ENCODE results near the gene RPL41. TPM values are rescaled to one million over a fixed set of nuclear protein-coding genes. Genes with fewer than 3 reads are reported as not detected.

RPL41 gene
- total and polyA plus RNA-seq, 5 donors: 2,026 to 2,505 (median 2,284) TPM

DNA sequence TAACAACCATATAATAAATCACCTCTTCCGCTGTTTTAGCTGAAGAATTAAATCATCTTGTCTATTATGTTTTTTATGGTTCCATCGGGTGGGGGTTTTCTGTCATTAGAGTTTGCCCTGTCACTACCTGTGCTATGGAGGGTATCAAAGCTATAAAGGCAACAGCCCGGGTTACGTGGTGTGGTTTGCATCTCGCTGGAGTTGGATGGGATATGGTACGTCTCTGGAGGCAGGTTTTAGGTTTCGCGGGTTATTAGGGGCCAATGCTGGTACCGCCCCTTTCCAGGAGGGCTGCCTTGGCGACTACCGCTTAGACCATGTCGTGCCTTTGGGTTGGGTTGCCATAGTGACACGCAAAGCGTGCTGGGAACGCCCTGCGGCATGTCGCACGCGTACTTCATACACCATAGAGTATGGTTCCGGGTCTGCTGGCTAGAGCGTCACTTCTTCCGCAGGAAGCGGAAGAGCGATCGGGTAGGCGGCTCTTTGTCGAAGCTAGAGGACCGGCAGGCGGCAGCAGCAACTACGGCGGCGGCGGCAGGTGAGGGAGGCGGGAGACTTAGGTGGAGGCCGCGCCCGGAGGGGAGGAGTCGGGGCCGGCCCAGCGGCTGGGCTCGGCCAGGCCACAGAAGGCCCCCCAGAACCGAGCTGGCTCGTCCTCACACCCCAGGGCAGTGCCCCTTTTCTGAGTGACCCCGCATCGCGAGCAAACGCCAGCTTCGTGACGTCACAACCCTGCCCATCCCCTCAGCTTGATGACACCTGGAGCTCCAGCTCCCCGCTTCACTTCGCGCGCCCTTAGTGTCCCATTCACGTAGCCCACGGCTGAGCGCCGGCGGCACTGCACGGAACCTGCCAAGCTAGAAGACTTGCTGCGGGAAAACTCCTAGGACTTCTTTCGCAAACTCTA, 1.6 kb downstream of the RPL41 start, which contains the start of gene ZC3H10:
Gene ZC3H10 (plus strand): TSS at position 489 of the 910 bp plus-strand sequence. CDS start 2,297 bp downstream, outside the sequence.
- under 1% methylated on average over 61 of the region's 61 CpGs for WGBS
- Histone ChIP-seq H3K4me1 (ENCODE audit: control insufficient read depth, insufficient read depth, low read length) (peaks cover 6% of the 10 kb centered on the region), H3K4me3 (ENCODE audit: low read length) (peak within 1 kb of the TSS; percentile 96), H3K9me3 (ENCODE audit: control insufficient read depth, low read length) (no peaks in the 10 kb centered on the region), H3K27me3 (ENCODE audit: control insufficient read depth, insufficient read depth) (no peaks in the 10 kb centered on the region), H3K27ac (ENCODE audit: low read length) (peak within 1 kb of the TSS; percentile 99)
- intact Hi-C loops (cut with DNase I): loop anchor here in 2 of 4 donors (2.0 to 5.0 kb wide), 2 partner anchors 39 to 71 kb away; partner anchors contain the start of genes SMARCC2 (in 2 of the 2) and MYL6 (in 1 of the 2)
- DNase-seq: peak; percentile 98 to 99 (median 98)
- peak; percentile 90 for ATAC-seq

GRCh38 chr12:56118688-56119357, 2.4 kb downstream of the RPL41 start:
- WGBS: 10% methylated on average over 13 of the region's 13 CpGs
- peak overlapping the region; percentile 95 for H3K27ac ChIP-seq (ENCODE audit: low read length)

GRCh38 chr12:56119361-56119796, 2.9 kb downstream of the RPL41 start:
- Histone ChIP-seq H3K27me3 (ENCODE audit: control insufficient read depth, insufficient read depth) (no peaks in the 10 kb centered on the region), H3K27ac (ENCODE audit: low read length) (peak overlapping the region; percentile 95), H3K4me1 (ENCODE audit: control insufficient read depth, insufficient read depth, low read length) (peaks cover 6% of the 10 kb centered on the region), H3K4me3 (ENCODE audit: low read length) (no peak overlapping the region), H3K9me3 (ENCODE audit: control insufficient read depth, low read length) (no peaks in the 10 kb centered on the region)
- ATAC-seq (peak; percentile 53 to 64), DNase-seq (peak; percentile 78 to 81 (median 79))
- WGBS: 0% methylated on average over 2 of the region's 2 CpGs
- intact Hi-C loops (cut with DNase I): loop anchor here in 2 of 4 donors (2.0 to 5.0 kb wide), 2 partner anchors 38 to 69 kb away; partner anchors contain the start of genes SMARCC2 (in 2 of the 2) and MYL6 (in 1 of the 2)

More at GRCh38 chr12:56118688-56119357, 2.4 kb downstream of the RPL41 start:
- no peaks in the 10 kb centered on the region for H3K27me3 ChIP-seq (ENCODE audit: control insufficient read depth, insufficient read depth)
- peaks cover 6% of the 10 kb centered on the region for H3K4me1 ChIP-seq (ENCODE audit: control insufficient read depth, insufficient read depth, low read length)
- H3K4me3 ChIP-seq (ENCODE audit: low read length): peak overlapping the region; percentile 90
- intact Hi-C loops (cut with DNase I): loop anchor here in 2 of 4 donors (2.0 to 5.0 kb wide), 2 partner anchors 38 to 70 kb away; partner anchors contain the start of genes SMARCC2 (in 2 of the 2) and MYL6 (in 1 of the 2)
- H3K9me3 ChIP-seq (ENCODE audit: control insufficient read depth, low read length): no peaks in the 10 kb centered on the region
- DNase-seq: peak in 1 of 3 donors; percentile 59
- peak; percentile 1 for ATAC-seq

DNA sequence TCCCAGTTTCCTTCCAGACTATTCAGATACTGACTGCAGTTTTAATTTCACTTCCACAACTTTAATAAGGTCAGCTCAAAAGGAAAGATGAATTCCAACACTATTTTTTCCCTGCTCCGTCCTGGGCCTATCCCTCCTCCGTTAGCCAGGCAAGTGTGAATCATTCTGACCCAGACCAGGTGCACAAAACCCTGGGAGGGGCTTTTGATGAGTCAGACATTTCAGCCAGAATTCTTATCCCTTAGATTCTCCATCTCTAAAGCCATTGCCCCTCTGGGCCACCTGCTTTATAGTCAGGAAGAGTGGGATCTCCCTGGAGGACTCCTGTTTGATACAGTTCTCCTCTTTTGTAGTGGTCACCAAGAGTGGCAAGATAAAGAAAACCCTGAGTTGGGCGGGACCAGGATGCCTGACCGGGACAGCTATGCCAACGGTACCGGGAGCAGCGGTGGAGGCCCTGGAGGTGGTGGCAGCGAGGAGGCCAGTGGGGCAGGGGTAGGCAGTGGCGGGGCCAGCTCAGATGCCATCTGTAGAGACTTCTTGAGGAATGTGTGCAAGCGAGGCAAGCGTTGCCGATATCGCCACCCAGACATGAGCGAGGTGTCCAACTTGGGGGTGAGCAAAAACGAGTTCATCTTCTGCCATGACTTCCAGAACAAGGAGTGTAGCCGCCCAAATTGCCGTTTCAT, 3.9 kb downstream of the RPL41 start:
- H3K4me1 ChIP-seq (ENCODE audit: control insufficient read depth, insufficient read depth, low read length): peaks cover 6% of the 10 kb centered on the region
- WGBS: 86% methylated on average over 17 of the region's 17 CpGs
- H3K9me3 ChIP-seq (ENCODE audit: control insufficient read depth, low read length): no peaks in the 10 kb centered on the region
- no peak overlapping the region for H3K27ac ChIP-seq (ENCODE audit: low read length)
- peak in 2 of 3 donors; percentile 60 to 62 for DNase-seq
- no peak for ATAC-seq
- intact Hi-C loops (cut with DNase I): loop anchor here in 3 of 4 donors (5.0 to 10.0 kb wide), 3 partner anchors 42 to 67 kb away; partner anchors contain the start of gene SMARCC2 (in 2 of the 3)
- H3K27me3 ChIP-seq (ENCODE audit: control insufficient read depth, insufficient read depth): no peaks in the 10 kb centered on the region
- H3K4me3 ChIP-seq (ENCODE audit: low read length): no peak overlapping the region

DNA sequence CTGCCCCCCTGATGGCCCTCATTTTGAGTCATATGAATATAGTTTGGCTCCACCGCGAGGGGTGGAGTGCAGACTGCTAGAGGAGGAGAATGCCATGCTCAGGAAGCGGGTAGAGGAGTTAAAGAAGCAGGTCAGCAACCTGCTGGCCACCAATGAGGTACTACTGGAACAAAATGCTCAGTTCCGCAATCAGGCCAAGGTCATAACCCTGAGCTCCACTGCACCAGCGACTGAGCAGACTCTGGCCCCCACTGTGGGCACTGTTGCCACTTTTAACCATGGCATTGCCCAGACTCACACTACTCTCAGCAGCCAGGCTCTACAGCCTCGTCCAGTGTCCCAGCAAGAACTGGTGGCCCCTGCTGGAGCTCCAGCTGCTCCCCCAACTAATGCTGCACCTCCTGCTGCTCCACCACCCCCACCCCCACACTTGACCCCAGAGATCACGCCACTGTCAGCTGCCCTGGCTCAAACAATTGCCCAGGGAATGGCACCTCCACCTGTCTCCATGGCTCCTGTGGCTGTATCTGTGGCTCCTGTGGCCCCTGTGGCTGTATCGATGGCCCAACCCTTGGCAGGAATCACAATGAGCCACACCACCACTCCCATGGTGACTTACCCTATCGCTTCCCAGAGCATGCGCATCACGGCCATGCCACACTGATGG, 4.9 kb downstream of the RPL41 start:
- peaks cover 4% of the 10 kb centered on the region for H3K4me1 ChIP-seq (ENCODE audit: control insufficient read depth, insufficient read depth, low read length)
- ATAC-seq (no peak), DNase-seq (no peak)
- 87% methylated on average over 11 of the region's 11 CpGs for WGBS
- intact Hi-C loops (cut with DNase I): loop anchor here in 3 of 4 donors (5.0 to 10.0 kb wide), 3 partner anchors 41 to 66 kb away; partner anchors contain the start of gene SMARCC2 (in 2 of the 3)
- H3K4me3 ChIP-seq (ENCODE audit: low read length): no peak overlapping the region
- H3K27me3 ChIP-seq (ENCODE audit: control insufficient read depth, insufficient read depth): no peaks in the 10 kb centered on the region
- H3K27ac ChIP-seq (ENCODE audit: low read length): no peak overlapping the region
- no peaks in the 10 kb centered on the region for H3K9me3 ChIP-seq (ENCODE audit: control insufficient read depth, low read length)

DNA sequence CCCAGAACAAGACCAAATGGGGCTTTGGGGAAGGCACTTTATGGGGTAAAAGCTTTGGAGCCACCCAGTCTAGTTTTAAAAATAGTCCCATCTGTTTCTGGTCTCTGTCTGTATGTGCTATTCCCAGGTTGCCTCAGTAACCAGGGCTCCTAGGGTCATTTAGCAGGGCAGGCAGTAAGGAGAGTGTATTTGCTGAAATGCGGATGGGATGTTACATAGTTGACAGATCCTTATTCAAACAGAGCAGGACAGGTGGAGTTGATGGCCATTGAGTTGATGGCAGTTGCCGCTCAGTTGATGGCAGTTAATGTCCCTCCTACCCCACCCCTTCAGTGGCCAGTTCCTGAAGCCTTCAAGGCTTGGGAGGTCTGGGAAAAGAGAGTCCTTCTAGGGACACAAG, 6.2 kb downstream of the RPL41 start:
- Histone ChIP-seq H3K4me3 (ENCODE audit: low read length) (no peak overlapping the region), H3K9me3 (ENCODE audit: control insufficient read depth, low read length) (no peaks in the 10 kb centered on the region), H3K4me1 (ENCODE audit: control insufficient read depth, insufficient read depth, low read length) (peaks cover 4% of the 10 kb centered on the region), H3K27me3 (ENCODE audit: control insufficient read depth, insufficient read depth) (no peaks in the 10 kb centered on the region), H3K27ac (ENCODE audit: low read length) (no peak overlapping the region)
- DNase-seq (no peak), ATAC-seq (no peak)
- intact Hi-C loops (cut with DNase I): loop anchor here in 3 of 4 donors (5.0 to 10.0 kb wide), 3 partner anchors 40 to 65 kb away; partner anchors contain the start of gene SMARCC2 (in 2 of the 3)
- WGBS: 77% methylated on average over 2 of the region's 2 CpGs

GRCh38 chr12:56124133-56124532, 7.7 kb downstream of the RPL41 start:
- DNase-seq (no peak), ATAC-seq (no peak)
- 85% methylated on average over 4 of the region's 4 CpGs for WGBS
- H3K27me3 ChIP-seq (ENCODE audit: control insufficient read depth, insufficient read depth): no peaks in the 10 kb centered on the region
- H3K9me3 ChIP-seq (ENCODE audit: control insufficient read depth, low read length): no peaks in the 10 kb centered on the region
- H3K4me1 ChIP-seq (ENCODE audit: control insufficient read depth, insufficient read depth, low read length): no peaks in the 10 kb centered on the region
- intact Hi-C loops (cut with DNase I): loop anchor here in 3 of 4 donors (5.0 to 10.0 kb wide), 3 partner anchors 38 to 63 kb away; partner anchors contain the start of gene SMARCC2 (in 2 of the 3)
- no peak overlapping the region for H3K4me3 ChIP-seq (ENCODE audit: low read length)
- H3K27ac ChIP-seq (ENCODE audit: low read length): no peak overlapping the region

DNA sequence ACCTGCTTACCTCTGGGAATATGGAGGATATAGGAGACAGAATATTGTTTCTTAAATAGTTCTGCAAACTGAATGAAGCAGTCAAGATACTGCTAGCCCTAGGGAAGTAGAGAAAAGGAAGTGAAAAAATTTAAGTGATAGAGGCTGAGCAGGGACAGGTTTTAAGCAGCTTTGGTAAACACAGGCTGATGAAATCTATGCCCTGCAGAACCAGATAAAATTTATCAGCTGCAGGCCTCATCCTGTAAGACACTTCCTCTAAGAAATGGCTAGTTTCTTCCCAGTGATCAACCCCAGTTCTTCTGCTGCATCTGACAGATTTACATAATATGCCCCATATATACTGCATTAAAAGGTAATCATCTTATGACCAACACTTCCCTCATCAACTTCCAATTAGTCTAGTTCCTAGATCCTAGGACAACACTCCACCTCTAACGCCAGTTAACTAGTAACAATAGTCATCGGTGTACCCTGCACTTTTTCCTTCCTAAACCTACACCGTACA, 10.4 kb downstream of the RPL41 start:
- Histone ChIP-seq H3K27me3 (ENCODE audit: control insufficient read depth, insufficient read depth) (no peaks in the 10 kb centered on the region), H3K9me3 (ENCODE audit: control insufficient read depth, low read length) (no peaks in the 10 kb centered on the region), H3K4me1 (ENCODE audit: control insufficient read depth, insufficient read depth, low read length) (no peaks in the 10 kb centered on the region), H3K27ac (ENCODE audit: low read length) (peak overlapping the region; percentile 34), H3K4me3 (ENCODE audit: low read length) (peak overlapping the region; percentile 43)
- ATAC-seq: no peak
- intact Hi-C loops (cut with DNase I): loop anchor here in 2 of 4 donors (5.0 to 10.0 kb wide), 2 partner anchors 58 to 336 kb away; partner anchors contain the start of gene SMARCC2 (in 1 of the 2)
- DNase-seq: no peak
- WGBS: 44% methylated on average over 3 of the region's 3 CpGs

- intact Hi-C loops (cut with DNase I): loop anchor here in 2 of 4 donors (5.0 to 10.0 kb wide), 2 partner anchors 57 to 335 kb away; partner anchors contain the start of gene SMARCC2 (in 1 of the 2)
- no peaks in the 10 kb centered on the region for H3K9me3 ChIP-seq (ENCODE audit: control insufficient read depth, low read length)
- DNase-seq (no peak), ATAC-seq (no peak)
- peak overlapping the region; percentile 50 for H3K27ac ChIP-seq (ENCODE audit: low read length)
- H3K4me3 ChIP-seq (ENCODE audit: low read length): peak overlapping the region; percentile 43
- H3K4me1 ChIP-seq (ENCODE audit: control insufficient read depth, insufficient read depth, low read length): no peaks in the 10 kb centered on the region
- WGBS: under 1% methylated on average over 8 of the region's 8 CpGs
- H3K27me3 ChIP-seq (ENCODE audit: control insufficient read depth, insufficient read depth): no peaks in the 10 kb centered on the region
Observed at GRCh38 chr12:56127485-56127887, 11.1 kb downstream of the RPL41 start.
